NOMO-1 (cell line): Measurements from ENCODE around the gene EGFL7.

Experiments used
- DNase-seq, 2 experiments: peaks; one replicate each; lab custom pipeline; 2025; ENCODE audit not compliant: unreplicated experiment in 2 of 2; lab: John Stamatoyannopoulos, UW

The EGFL7 gene

DNA sequence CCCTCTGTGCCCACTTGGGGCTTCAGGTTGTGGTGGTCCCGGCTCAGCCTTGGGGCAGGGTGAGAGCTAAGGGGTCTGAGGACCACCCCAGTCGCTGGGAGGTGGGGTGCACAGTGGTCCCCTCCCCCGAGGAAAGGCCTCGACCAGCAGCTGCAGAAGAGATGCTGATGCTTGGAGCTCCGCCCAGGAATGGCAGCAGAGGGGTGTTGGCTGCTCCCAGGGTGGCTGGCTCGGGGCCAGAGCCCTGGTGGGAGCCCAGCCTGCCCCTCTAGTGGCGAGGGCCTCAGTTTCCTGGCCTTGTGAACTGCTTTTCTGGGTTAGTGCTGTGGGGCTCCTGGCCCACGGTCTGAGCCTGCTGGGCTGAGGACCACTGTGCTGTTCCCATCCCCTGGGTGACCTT lies 50.8 kb downstream of the EGFL7 start:
- DNase-seq, result no peak

DNA sequence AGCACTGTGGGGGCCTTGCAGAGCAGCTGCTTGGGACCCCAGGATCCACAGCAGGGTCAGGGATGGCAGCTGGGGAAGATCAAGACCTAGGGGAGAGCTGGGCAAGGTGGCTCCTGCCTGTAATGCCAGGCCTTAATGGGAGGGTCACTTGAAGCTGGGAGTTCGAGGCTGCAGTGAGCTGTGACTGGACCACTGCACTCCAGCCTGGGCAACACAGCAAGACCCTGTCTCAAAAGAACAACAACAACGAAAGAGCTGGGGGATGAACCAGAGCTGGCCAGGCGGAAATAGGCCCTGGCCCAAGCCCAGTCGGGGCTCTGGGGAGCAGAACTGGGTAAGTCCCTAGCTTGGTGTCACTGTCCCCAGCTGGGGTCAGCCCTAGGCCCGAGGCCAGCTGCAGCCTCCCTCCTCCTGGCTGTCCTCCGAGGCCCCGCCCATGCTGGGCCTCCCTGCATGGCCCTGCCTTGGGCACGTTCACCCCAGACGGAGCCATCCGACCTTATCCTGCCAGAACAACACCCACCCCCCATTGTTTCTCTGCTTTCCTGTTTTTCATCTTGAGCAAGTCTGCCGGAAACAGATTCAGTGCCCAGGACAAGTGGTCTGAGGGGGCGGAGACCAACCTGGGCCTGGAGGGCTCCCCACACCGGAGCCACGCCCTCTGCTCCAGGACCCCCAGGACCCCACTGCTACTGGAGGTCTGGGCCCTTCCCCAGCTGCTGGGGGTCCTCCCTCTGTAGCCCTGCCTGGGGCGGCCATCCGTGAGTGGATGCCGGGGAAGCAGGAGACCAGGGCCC lies 51.6 kb downstream of the EGFL7 start:
- DNase-seq, result no peak

GRCh38 chr9:136714893-136715274 lies 52.2 kb downstream of the EGFL7 start:
- no peak for DNase-seq

DNA sequence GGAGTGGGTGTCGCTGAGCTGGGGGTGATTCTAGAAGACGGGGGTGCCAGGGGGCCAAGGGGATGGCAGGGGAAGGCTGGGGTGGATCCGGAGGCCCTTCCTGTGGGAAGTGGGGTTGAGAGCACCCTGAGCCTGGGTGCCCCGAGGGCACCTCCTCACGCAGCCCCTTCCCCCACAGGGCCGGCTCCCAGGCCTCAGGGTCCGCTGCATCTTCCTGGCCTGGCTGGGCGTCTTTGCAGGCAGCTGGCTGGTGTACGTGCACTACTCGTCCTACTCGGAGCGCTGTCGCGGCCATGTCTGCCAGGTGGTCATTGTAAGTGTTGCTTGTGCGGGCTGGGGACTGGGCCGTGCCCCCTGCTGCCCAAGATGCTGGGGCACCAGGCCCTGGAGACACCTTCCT lies 54.7 kb downstream of the EGFL7 start:
- DNase-seq, result no peak

GRCh38 chr9:136718345-136719194 lies 55.9 kb downstream of the EGFL7 start:
- no peak for DNase-seq

- no peak for DNase-seq
Measured at GRCh38 chr9:136719195-136719880, 56.6 kb downstream of the EGFL7 start.

DNA sequence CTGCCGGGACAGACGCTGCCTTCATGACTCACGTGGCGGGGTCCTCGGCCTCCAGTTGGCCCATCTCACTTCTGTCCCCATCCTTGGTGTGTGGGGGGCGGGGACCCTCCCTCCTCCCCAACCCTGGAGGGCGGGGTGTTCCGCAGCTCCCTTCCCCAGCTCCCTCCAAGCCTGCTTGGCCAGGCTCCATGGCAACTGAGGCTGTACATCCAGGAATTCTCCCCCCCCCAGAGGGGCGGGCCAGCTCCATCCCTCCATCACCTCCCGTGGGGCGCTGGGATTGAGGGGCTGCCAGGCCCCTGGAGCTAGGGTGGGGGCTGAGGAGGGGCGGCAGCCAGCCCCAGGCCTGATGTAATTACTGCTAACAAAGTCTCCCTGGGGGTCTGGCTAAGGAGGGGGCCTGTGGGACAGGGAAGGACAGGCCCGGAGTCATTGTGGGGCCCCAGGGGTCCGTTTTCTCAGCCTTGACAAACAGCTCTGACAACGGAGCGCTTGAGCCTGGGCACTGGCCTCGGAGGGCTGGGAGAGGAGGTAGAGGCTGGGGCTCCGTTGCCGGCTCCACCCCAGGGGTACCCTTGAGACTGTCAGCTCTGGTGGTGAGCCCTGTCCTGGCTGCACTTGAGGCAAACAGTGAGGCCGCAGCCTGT lies 57.7 kb downstream of the EGFL7 start:
- no peak for DNase-seq

GRCh38 chr9:136720898-136721338 lies 58.2 kb downstream of the EGFL7 start:
- DNase-seq, result no peak

DNA sequence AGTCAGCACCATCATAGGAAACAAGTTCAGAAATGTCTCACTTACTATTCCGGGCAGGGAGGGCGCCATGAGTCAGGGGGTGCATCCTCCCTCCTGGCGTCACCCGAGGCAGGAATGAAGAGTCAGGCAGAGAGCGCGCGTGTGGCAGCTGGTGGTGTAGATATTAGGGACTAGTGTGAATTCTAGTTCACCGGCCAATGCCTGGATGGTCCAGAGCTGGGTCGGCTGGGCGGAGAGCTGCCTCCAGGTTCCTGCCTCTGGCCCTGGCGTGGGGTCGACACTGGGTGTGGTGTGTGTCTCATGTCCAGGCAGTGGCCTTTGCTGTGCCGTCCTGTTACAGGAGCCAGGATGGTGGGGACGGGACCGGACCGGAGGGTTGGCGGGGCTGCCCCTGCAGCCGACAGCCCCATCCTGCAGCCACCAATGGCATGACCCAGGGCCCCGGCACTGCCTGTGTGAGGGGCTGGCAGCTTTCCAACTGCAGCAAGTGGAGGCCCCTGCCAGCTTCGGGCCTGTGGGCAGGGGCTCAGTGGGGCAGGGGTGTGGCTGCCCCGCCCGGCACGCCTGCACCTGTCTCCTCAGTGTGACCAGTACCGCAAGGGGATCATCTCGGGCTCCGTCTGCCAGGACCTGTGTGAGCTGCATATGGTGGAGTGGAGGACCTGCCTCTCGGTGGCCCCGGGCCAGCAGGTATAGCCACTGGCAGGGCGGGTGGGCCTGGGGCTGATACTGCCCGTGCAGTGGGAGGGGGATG lies 58.8 kb downstream of the EGFL7 start:
- no peak for DNase-seq
